NOMO-1 treated with dmso at 0.1 percent for 144 hours (cell line): ENCODE measurements around the gene IER2.
"Not testable (repeated sequence)": the region's sequence is repeated elsewhere in the genome, so short reads cannot be mapped to it uniquely, and the experiment has no call there.

Experiments used
- DNase-seq: peaks from one replicate; lab custom pipeline; 2025; ENCODE audit not compliant: unreplicated experiment; lab: John Stamatoyannopoulos, UW

Gene IER2

GRCh38 chr19:13162724-13163608 lies 12.8 kb downstream of the IER2 start:
- DNase-seq, result peak; percentile 91

GRCh38 chr19:13163609-13164342 lies 13.6 kb downstream of the IER2 start:
- no peak for DNase-seq

- DNase-seq, result no peak
These were observed 14.3 kb downstream of the IER2 start for GRCh38 chr19:13164343-13165161.

GRCh38 chr19:13165162-13165997 lies 15.2 kb downstream of the IER2 start:
- no peak for DNase-seq

GRCh38 chr19:13166151-13166550 lies 15.9 kb downstream of the IER2 start:
- not testable (repeated sequence) for DNase-seq

- no peak for DNase-seq
These were observed 19.6 kb downstream of the IER2 start for GRCh38 chr19:13169769-13170168.

- DNase-seq, result no peak
These were observed 20.9 kb downstream of the IER2 start for GRCh38 chr19:13171146-13171545.

- DNase-seq, result no peak
These were observed 22.3 kb downstream of the IER2 start for GRCh38 chr19:13172346-13173138.

- no peak for DNase-seq
These were observed 23.0 kb downstream of the IER2 start for GRCh38 chr19:13173139-13173737.

GRCh38 chr19:13176345-13176744 lies 26.1 kb downstream of the IER2 start:
- DNase-seq, result no peak

- DNase-seq, result not testable (repeated sequence)
These were observed 27.4 kb downstream of the IER2 start for GRCh38 chr19:13177584-13177983.

- DNase-seq, result not testable (repeated sequence)
These were observed 28.1 kb downstream of the IER2 start for GRCh38 chr19:13178291-13178690.

GRCh38 chr19:13181747-13182388 lies 31.7 kb downstream of the IER2 start:
- DNase-seq, result no peak

GRCh38 chr19:13184926-13185325 lies 34.7 kb downstream of the IER2 start:
- DNase-seq, result not testable (repeated sequence)

GRCh38 chr19:13185763-13186657 lies 35.8 kb downstream of the IER2 start:
- DNase-seq, result not testable (repeated sequence)

GRCh38 chr19:13186688-13187087 lies 36.5 kb downstream of the IER2 start:
- not testable (repeated sequence) for DNase-seq

GRCh38 chr19:13187419-13187818 lies 37.2 kb downstream of the IER2 start:
- DNase-seq, result no peak

GRCh38 chr19:13189600-13189999 lies 39.4 kb downstream of the IER2 start:
- DNase-seq, result no peak
